H9 (cell line): Measurements from ENCODE around the gene DAB1. TPM values are rescaled to one million over a fixed set of nuclear protein-coding genes. Genes with fewer than 3 reads are reported as not detected.

Experiments used
- DNase-seq: peaks from one replicate; pipeline ENCODE4 v3.0.0-alpha.2; 2017
- H2AFZ ChIP-seq: one replicate; pipeline ENCODE4 v1.6.1; 2013; ENCODE audit warnings: mild to moderate bottlenecking, low read length, control low read depth, moderate library complexity
- H2AK5ac ChIP-seq: 2 replicates; pipeline ENCODE4 v1.6.1; 2013; ENCODE audit warnings: low read length, control low read depth, mixed read lengths; ENCODE audit not compliant: insufficient read length
- H2BK120ac ChIP-seq: one replicate; pipeline ENCODE4 v1.6.1; 2013; ENCODE audit warnings: low read depth, mild to moderate bottlenecking, low read length, control low read depth, inconsistent platforms; ENCODE audit not compliant: poor library complexity, severe bottlenecking
- H2BK12ac ChIP-seq: 2 replicates; pipeline ENCODE4 v1.6.1; 2013; ENCODE audit warnings: low read length, control low read depth, mixed read lengths, low read depth; ENCODE audit not compliant: insufficient read length
- H2BK15ac ChIP-seq: 2 replicates; pipeline ENCODE4 v1.6.1; 2013; ENCODE audit warnings: low read depth, low read length, control low read depth
- H2BK20ac ChIP-seq: one replicate; pipeline ENCODE4 v1.6.1; 2013; ENCODE audit warnings: low read depth, mild to moderate bottlenecking, low read length, control low read depth, inconsistent platforms; ENCODE audit not compliant: poor library complexity, severe bottlenecking
- H2BK5ac ChIP-seq: 2 replicates; pipeline ENCODE4 v1.6.1; 2013; ENCODE audit warnings: low read length, control low read depth, mixed read lengths; ENCODE audit not compliant: insufficient read length
- H3K14ac ChIP-seq: 2 replicates; pipeline ENCODE4 v1.6.1; 2013; ENCODE audit warnings: low read length, control low read depth; ENCODE audit not compliant: insufficient read depth
- H3K18ac ChIP-seq: 2 replicates; pipeline ENCODE4 v1.6.1; 2013; ENCODE audit warnings: low read depth, mild to moderate bottlenecking, mixed read lengths, low read length, control low read depth; ENCODE audit not compliant: insufficient read length
- H3K23ac ChIP-seq: 2 replicates; pipeline ENCODE4 v1.6.1; 2013; ENCODE audit warnings: low read length, control low read depth, mixed read lengths, low read depth; ENCODE audit not compliant: insufficient read length
- H3K23me2 ChIP-seq: 2 replicates; pipeline ENCODE4 v1.6.1; 2013; ENCODE audit warnings: low read depth, mild to moderate bottlenecking, mixed read lengths, low read length, control low read depth; ENCODE audit not compliant: insufficient read length, poor library complexity, severe bottlenecking
- H3K27ac ChIP-seq: 2 replicates; pipeline ENCODE4 v1.5.1; 2013; ENCODE audit warnings: low read length, control low read depth, mixed read lengths, low read depth; ENCODE audit not compliant: insufficient read length
- H3K27me3 ChIP-seq: 2 replicates; pipeline ENCODE4 v1.6.1; 2013; ENCODE audit warnings: low read length, control low read depth, inconsistent platforms; ENCODE audit not compliant: insufficient read depth
- H3K4ac ChIP-seq: 2 replicates; pipeline ENCODE4 v1.6.1; 2013; ENCODE audit warnings: low read depth, mild to moderate bottlenecking, control low read depth, inconsistent platforms, low read length, moderate library complexity
- H3K4me1 ChIP-seq: 2 replicates; pipeline ENCODE4 v1.6.1; 2013; ENCODE audit warnings: low read length, control low read depth, inconsistent platforms; ENCODE audit not compliant: insufficient read depth
- H3K4me2 ChIP-seq: 2 replicates; pipeline ENCODE4 v1.6.1; 2013; ENCODE audit warnings: low read length, control low read depth, mixed read lengths; ENCODE audit not compliant: insufficient read length, insufficient read depth
- H3K56ac ChIP-seq: 2 replicates; pipeline ENCODE4 v1.6.1; 2013; ENCODE audit warnings: low read depth, mild to moderate bottlenecking, mixed read lengths, low read length, control low read depth; ENCODE audit not compliant: insufficient read length
- H3K79me1 ChIP-seq: 2 replicates; pipeline ENCODE4 v1.6.1; 2013; ENCODE audit warnings: low read depth, mild to moderate bottlenecking, moderate library complexity, low read length, control low read depth, inconsistent platforms; ENCODE audit not compliant: insufficient read depth, poor library complexity, severe bottlenecking
- H3K79me2 ChIP-seq: 2 replicates; pipeline ENCODE4 v1.6.1; 2013; ENCODE audit warnings: low read length, control low read depth, inconsistent platforms; ENCODE audit not compliant: insufficient read depth
- H3K9ac ChIP-seq: 2 replicates; pipeline ENCODE4 v1.6.1; 2013; ENCODE audit warnings: low read length, control low read depth, mixed read lengths; ENCODE audit not compliant: insufficient read length; ENCODE audit errors: extremely low read depth
- H3K9me3 ChIP-seq: one replicate; pipeline ENCODE4 v1.6.1; 2013; ENCODE audit warnings: low read depth, low read length, inconsistent platforms; ENCODE audit not compliant: control insufficient read depth
- H3T11ph ChIP-seq: one replicate; pipeline ENCODE4 v1.6.1; 2013; ENCODE audit warnings: mild to moderate bottlenecking, low read length, control low read depth, inconsistent platforms
- H4K20me1 ChIP-seq: one replicate; pipeline ENCODE4 v1.6.1; 2013; ENCODE audit not compliant: control insufficient read depth, insufficient read length, insufficient read depth
- H4K5ac ChIP-seq: 2 replicates; pipeline ENCODE4 v1.6.1; 2013; ENCODE audit warnings: low read depth, mild to moderate bottlenecking, mixed read lengths, low read length, control low read depth; ENCODE audit not compliant: insufficient read length
- H4K8ac ChIP-seq: replicated peaks from 2 replicates; pipeline ENCODE4 v1.6.1; 2013; ENCODE audit warnings: low read length, control low read depth, mixed read lengths, low read depth; ENCODE audit not compliant: insufficient read length
- H4K91ac ChIP-seq: 2 replicates; pipeline ENCODE4 v1.6.1; 2013; ENCODE audit warnings: low read depth, mild to moderate bottlenecking, moderate library complexity, mixed read lengths, low read length, control low read depth; ENCODE audit not compliant: insufficient read length
- H3K27ac Mint-ChIP-seq, 3 experiments: 2 replicates in 2 of 3; 3 replicates in 1 of 3; pipeline ENCODE4 v1.8.0; 2020 to 2021; ENCODE audit warnings: mixed read lengths in 3 of 3, mild to moderate bottlenecking in 1 of 3, moderate library complexity in 1 of 3
- H3K27me3 Mint-ChIP-seq: 2 replicates; pipeline ENCODE4 v1.8.0; 2021; ENCODE audit warnings: low read depth, mild to moderate bottlenecking, moderate library complexity, mixed read lengths
- H3K36me3 Mint-ChIP-seq, 3 experiments: 2 replicates in 2 of 3; 3 replicates in 1 of 3; pipeline ENCODE4 v1.8.0; 2020 to 2021; ENCODE audit warnings: low read depth in 3 of 3, mixed read lengths in 3 of 3; ENCODE audit not compliant: insufficient read depth in 1 of 3
- H3K4me1 Mint-ChIP-seq, 2 experiments: 2 replicates each; pipeline ENCODE4 v1.8.0; 2020; ENCODE audit warnings: mixed read lengths in 2 of 2
- H3K4me3 Mint-ChIP-seq, 2 experiments: 2 replicates in 1 of 2; 3 replicates in 1 of 2; pipeline ENCODE4 v1.8.0; 2020 to 2021; ENCODE audit warnings: mild to moderate bottlenecking in 2 of 2, mixed read lengths in 2 of 2, moderate library complexity in 1 of 2
- H3K9me3 Mint-ChIP-seq, 2 experiments: 2 replicates in 1 of 2; 3 replicates in 1 of 2; pipeline ENCODE4 v1.8.0; 2020; ENCODE audit warnings: mild to moderate bottlenecking in 2 of 2, mixed read lengths in 2 of 2, moderate library complexity in 1 of 2
- CTCF ChIP-seq: fragments of 200-600 bp; sonication (generic); conservative IDR thresholded peaks from 3 replicates; pipeline ENCODE4 v1.8.0; 2021; ENCODE audit warnings: antibody characterized with exemption, mild to moderate bottlenecking
- WGBS: extraction: QIAGEN DNeasy Blood & Tissue Kit; methylation state at CpG from one replicate; pipeline ENCODE4 v1.1.7; 2013; ENCODE audit warnings: missing lambda C conversion rate, low lambda C conversion rate, mixed read lengths; ENCODE audit not compliant: insufficient read length; ENCODE audit errors: extremely low coverage; 5-methylcytosine and 5-hydroxymethylcytosine counted together
- total RNA-seq: library from RNA; stranded (reverse); gene quantifications from 2 replicates; pipeline ENCODE4 v1.2.1, GENCODE V29; 2021

Gene DAB1
- total RNA-seq, 1 experiment from 2014 or later: 9.3 TPM

- Histone ChIP-seq H3K27ac (no peak overlapping the region), H2BK15ac (no peak overlapping the region), H3K9me3 (no peaks in the 10 kb centered on the region), H2BK20ac (no peak overlapping the region), H3K14ac (no peak overlapping the region), H3K79me2 (no peaks in the 10 kb centered on the region), H4K91ac (no peak overlapping the region), H3T11ph (no peak overlapping the region), H2BK12ac (no peak overlapping the region), H2AK5ac (no peak overlapping the region), H4K8ac (no peak overlapping the region), H3K4me2 (no peak overlapping the region), H3K23ac (no peak overlapping the region), H2AFZ (no peak overlapping the region), H2BK120ac (no peak overlapping the region), H3K56ac (no peak overlapping the region), H3K9ac (no peak overlapping the region), H3K4ac (no peak overlapping the region), H3K4me1 (no peaks in the 10 kb centered on the region; the same call in 1 of the 2 replicates), H3K27me3 (no peaks in the 10 kb centered on the region), H3K23me2 (no peaks in the 10 kb centered on the region), H3K18ac (no peak overlapping the region), H2BK5ac (no peak overlapping the region), H3K79me1 (no peaks in the 10 kb centered on the region), H4K5ac (no peak overlapping the region), H4K20me1 (no peaks in the 10 kb centered on the region)
- DNase-seq: no peak
- TF ChIP-seq CTCF: no peak
- no peak overlapping the region for H3K4me3 Mint-ChIP-seq
- no CpG with 5 or more reads among the region's 10 CpGs for WGBS
- H3K27ac Mint-ChIP-seq: no peak overlapping the region
- peaks cover 13 to 22% of the 10 kb centered on the region in 2 experiments for H3K4me1 Mint-ChIP-seq
- no peaks in the 10 kb centered on the region for H3K9me3 Mint-ChIP-seq
- H3K36me3 Mint-ChIP-seq: no peaks in the 10 kb centered on the region; a peak in 1 of 7 replicates
- peaks cover 3% of the 10 kb centered on the region for H3K27me3 Mint-ChIP-seq
These were observed 154.1 kb downstream of the DAB1 start for GRCh38 chr1:57269630-57270225.
